ENCODE results near the gene TBC1D17.

The TBC1D17 gene

GRCh38 chr19:49854378-49855263 lies 22.9 kb upstream of the TBC1D17 start:
- Histone ChIP-seq H3K27me3 (ENCODE audit: low read length) (no peaks in the 10 kb centered on the region), H3K36me3 (ENCODE audit: low read length) (no peaks in the 10 kb centered on the region), H3K27ac (ENCODE audit: low read depth, low read length) (no peak overlapping the region), H3K79me2 (ENCODE audit: insufficient read depth, low read length) (peaks cover 7% of the 10 kb centered on the region; the same call in 1 of the 2 replicates), H3K4me2 (ENCODE audit: low read depth, low read length, poor library complexity, severe bottlenecking) (no peak overlapping the region), H2AFZ (ENCODE audit: low read depth, low read length, severe bottlenecking) (no peak overlapping the region), H3K9me2 (replicated peaks; ENCODE audit: insufficient read depth, low read length) (no peaks in the 10 kb centered on the region), H4K20me1 (ENCODE audit: low read depth, low read length) (0 out of 2 replicates have a peak, but pooled peaks cover 3% of the 10 kb centered on the region), H3K9me3 (ENCODE audit: insufficient read depth, low read length) (no peaks in the 10 kb centered on the region), H3K9ac (ENCODE audit: low read length) (no peak overlapping the region), H3F3A (ENCODE audit: insufficient read depth) (peaks cover 15% of the 10 kb centered on the region), H3K4me3 (ENCODE audit: insufficient read depth, low read length, poor library complexity, severe bottlenecking) (no peak overlapping the region)
- TF ChIP-seq, protein P1, sequence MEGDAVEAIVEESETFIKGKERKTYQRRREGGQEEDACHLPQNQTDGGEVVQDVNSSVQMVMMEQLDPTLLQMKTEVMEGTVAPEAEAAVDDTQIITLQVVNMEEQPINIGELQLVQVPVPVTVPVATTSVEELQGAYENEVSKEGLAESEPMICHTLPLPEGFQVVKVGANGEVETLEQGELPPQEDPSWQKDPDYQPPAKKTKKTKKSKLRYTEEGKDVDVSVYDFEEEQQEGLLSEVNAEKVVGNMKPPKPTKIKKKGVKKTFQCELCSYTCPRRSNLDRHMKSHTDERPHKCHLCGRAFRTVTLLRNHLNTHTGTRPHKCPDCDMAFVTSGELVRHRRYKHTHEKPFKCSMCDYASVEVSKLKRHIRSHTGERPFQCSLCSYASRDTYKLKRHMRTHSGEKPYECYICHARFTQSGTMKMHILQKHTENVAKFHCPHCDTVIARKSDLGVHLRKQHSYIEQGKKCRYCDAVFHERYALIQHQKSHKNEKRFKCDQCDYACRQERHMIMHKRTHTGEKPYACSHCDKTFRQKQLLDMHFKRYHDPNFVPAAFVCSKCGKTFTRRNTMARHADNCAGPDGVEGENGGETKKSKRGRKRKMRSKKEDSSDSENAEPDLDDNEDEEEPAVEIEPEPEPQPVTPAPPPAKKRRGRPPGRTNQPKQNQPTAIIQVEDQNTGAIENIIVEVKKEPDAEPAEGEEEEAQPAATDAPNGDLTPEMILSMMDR (IDR thresholded peaks at IDR 0.05; ENCODE audit: insufficient read depth, low read length, poor library complexity, severe bottlenecking) = no peak
- TF ChIP-seq EZH2phosphoT487 (conservative IDR thresholded peaks at IDR 0.05; ENCODE audit: low read length) = no peak

GRCh38 chr19:49855277-49855675 lies 22.2 kb upstream of the TBC1D17 start:
- 0 out of 2 replicates have a peak, but pooled peaks cover 3% of the 10 kb centered on the region for H4K20me1 ChIP-seq (ENCODE audit: low read depth, low read length)
- no peaks in the 10 kb centered on the region for H3K9me2 ChIP-seq (replicated peaks; ENCODE audit: insufficient read depth, low read length)
- no peak overlapping the region for H3K4me3 ChIP-seq (ENCODE audit: insufficient read depth, low read length, poor library complexity, severe bottlenecking)
- H3F3A ChIP-seq (ENCODE audit: insufficient read depth) = peaks cover 12% of the 10 kb centered on the region
- H3K36me3 ChIP-seq (ENCODE audit: low read length) = no peaks in the 10 kb centered on the region
- H3K79me2 ChIP-seq (ENCODE audit: insufficient read depth, low read length) = peaks cover 7% of the 10 kb centered on the region; the same call in 1 of the 2 replicates
- H3K27ac ChIP-seq (ENCODE audit: low read depth, low read length) = no peak overlapping the region
- no peak for TF ChIP-seq EZH2phosphoT487 (conservative IDR thresholded peaks at IDR 0.05; ENCODE audit: low read length)
- TF ChIP-seq, protein P1 (IDR thresholded peaks at IDR 0.05; ENCODE audit: insufficient read depth, low read length, poor library complexity, severe bottlenecking) = no peak
- no peaks in the 10 kb centered on the region for H3K27me3 ChIP-seq (ENCODE audit: low read length)
- H3K9ac ChIP-seq (ENCODE audit: low read length) = no peak overlapping the region
- no peak overlapping the region for H2AFZ ChIP-seq (ENCODE audit: low read depth, low read length, severe bottlenecking)
- H3K9me3 ChIP-seq (ENCODE audit: insufficient read depth, low read length) = no peaks in the 10 kb centered on the region
- no peak overlapping the region for H3K4me2 ChIP-seq (ENCODE audit: low read depth, low read length, poor library complexity, severe bottlenecking)

DNA sequence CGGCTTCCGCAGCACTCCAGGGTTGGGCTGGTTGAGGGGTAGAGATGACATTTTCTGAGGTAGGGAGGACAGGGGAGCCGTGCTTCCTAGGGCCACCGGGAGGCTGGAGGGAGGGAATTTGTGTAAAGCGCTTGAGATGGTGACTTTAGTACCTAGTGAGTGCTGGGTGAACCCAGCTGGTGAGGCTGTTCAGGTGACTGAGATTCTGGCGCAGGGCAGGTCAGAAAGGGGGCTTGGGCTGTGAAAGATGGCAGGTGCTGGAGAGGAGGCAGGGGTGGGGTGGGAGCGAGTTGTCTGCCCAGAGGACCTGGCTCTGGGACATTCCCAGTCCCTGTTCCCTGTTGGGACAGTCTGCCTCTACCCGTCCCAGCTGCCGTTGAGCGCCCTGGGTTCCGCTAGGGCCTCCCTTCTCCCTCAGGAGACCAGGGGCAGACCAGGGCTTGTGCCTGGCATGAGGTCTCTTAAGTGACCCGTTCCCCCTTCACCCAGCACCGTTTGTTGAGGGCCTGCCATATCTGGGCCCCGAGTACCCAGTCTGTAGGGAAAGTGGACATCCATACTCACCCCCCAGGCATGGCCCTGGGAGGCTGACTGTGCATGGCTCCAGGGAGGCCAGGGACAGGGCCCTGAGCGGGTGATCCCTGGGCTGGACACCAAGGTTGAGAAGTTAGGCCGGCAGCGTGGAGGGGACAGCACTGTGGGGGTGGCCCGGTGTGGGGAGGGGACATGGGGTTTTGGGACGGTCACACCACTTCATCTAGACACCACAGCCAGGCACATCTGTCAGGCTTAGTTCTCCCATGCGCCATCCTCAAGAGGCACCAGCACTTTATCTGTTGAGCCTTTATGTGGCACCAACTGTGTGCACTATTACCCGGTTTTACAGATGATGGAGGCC lies 21.6 kb upstream of the TBC1D17 start:
- Histone ChIP-seq H3K27ac (ENCODE audit: low read depth, low read length) (no peak overlapping the region), H3F3A (ENCODE audit: insufficient read depth) (peaks cover 12% of the 10 kb centered on the region), H2AFZ (ENCODE audit: low read depth, low read length, severe bottlenecking) (no peak overlapping the region), H3K4me3 (ENCODE audit: insufficient read depth, low read length, poor library complexity, severe bottlenecking) (no peak overlapping the region), H3K9me3 (ENCODE audit: insufficient read depth, low read length) (no peaks in the 10 kb centered on the region), H3K9me2 (replicated peaks; ENCODE audit: insufficient read depth, low read length) (no peaks in the 10 kb centered on the region), H4K20me1 (ENCODE audit: low read depth, low read length) (0 out of 2 replicates have a peak, but pooled peaks cover 3% of the 10 kb centered on the region), H3K36me3 (ENCODE audit: low read length) (no peaks in the 10 kb centered on the region), H3K4me2 (ENCODE audit: low read depth, low read length, poor library complexity, severe bottlenecking) (no peak overlapping the region), H3K79me2 (ENCODE audit: insufficient read depth, low read length) (peaks cover 7% of the 10 kb centered on the region; the same call in 1 of the 2 replicates), H3K27me3 (ENCODE audit: low read length) (no peaks in the 10 kb centered on the region), H3K9ac (ENCODE audit: low read length) (no peak overlapping the region)
- TF ChIP-seq, protein P1 (IDR thresholded peaks at IDR 0.05; ENCODE audit: insufficient read depth, low read length, poor library complexity, severe bottlenecking) = no peak
- no peak for TF ChIP-seq EZH2phosphoT487 (conservative IDR thresholded peaks at IDR 0.05; ENCODE audit: low read length)

All from SU-DHL-6 (cell line).